GM12878 (cell line): ENCODE measurements around the gene ROBO4. TPM values are rescaled to one million over a fixed set of nuclear protein-coding genes. Genes with fewer than 3 reads are reported as not detected.

Experiments used
- ATAC-seq: fragments of 200-7000 bp; cut with Tn5 transposase; 3 replicates; pipeline ENCODE4 v1.9.1; 2020; ENCODE audit warnings: mild to moderate bottlenecking, moderate library complexity
- BruUV-seq: library from RNA; stranded (reverse); fragments of 400-500 nt; replicated peaks from 2 replicates; lab custom pipeline; 2021; lab: Mats Ljungman, UMichigan
- CTCF ChIA-PET: fragments of 300-600 bp; sonication (Branson Sonifier 250); formaldehyde crosslinking; extraction: SDS; loops from one replicate; lab custom pipeline; 2021; ENCODE audit warnings: inconsistent platforms; lab: Yijun Ruan, JAX
- POLR2A ChIA-PET: fragments of 350-600 bp; formaldehyde crosslinking; extraction: SDS; loops from one replicate; lab custom pipeline; 2021; ENCODE audit warnings: inconsistent platforms; lab: Charles Lee
- RAD21 ChIA-PET: fragments of 300-600 bp; sonication (Branson Sonifier 250); formaldehyde crosslinking; loops from one replicate; lab custom pipeline; 2023; ENCODE audit warnings: antibody characterized with exemption; ENCODE audit not compliant: unreplicated experiment; lab: Charles Lee
- SMC1A ChIA-PET: fragments of 300-600 bp; sonication (Branson Sonifier 250); formaldehyde crosslinking; loops from one replicate; lab custom pipeline; 2023; ENCODE audit not compliant: unreplicated experiment, uncharacterized antibody; lab: Charles Lee
- DNase-seq: peaks from one replicate; pipeline ENCODE4 v3.0.0-alpha.2; 2011; ENCODE audit warnings: low read depth, low spot score
- FAIRE-seq: peaks from 3 replicates; lab custom pipeline; 2011; peaks lifted over from hg19 to GRCh38; lab: Jason Lieb, UNC
- H2AFZ ChIP-seq: 2 replicates; pipeline ENCODE4 v1.6.0; 2011; ENCODE audit warnings: low read depth, low read length, control low read depth; ENCODE audit not compliant: control insufficient read depth
- H3K27ac ChIP-seq: 2 replicates; pipeline ENCODE4 v1.5.1; 2011; ENCODE audit warnings: control low read depth; ENCODE audit not compliant: control insufficient read depth, insufficient read depth
- H3K27me3 ChIP-seq, 2 experiments: replicated peaks in 1 of 2; 2 replicates each; pipeline versions ENCODE4 v1.6.0 to v1.6.1; 2011; ENCODE audit warnings: low read length in 1 of 2; ENCODE audit not compliant: control insufficient read depth in 2 of 2, insufficient read depth in 2 of 2
- H3K36me3 ChIP-seq, 2 experiments: 2 replicates each; pipeline ENCODE4 v1.5.1; 2011; ENCODE audit warnings: low read length in 1 of 2; ENCODE audit not compliant: control insufficient read depth in 2 of 2, insufficient read depth in 2 of 2
- H3K4me1 ChIP-seq: 2 replicates; pipeline ENCODE4 v1.6.1; 2011; ENCODE audit warnings: mild to moderate bottlenecking, low read length, moderate library complexity, mixed read lengths; ENCODE audit not compliant: control insufficient read depth, insufficient read depth
- H3K4me2 ChIP-seq: 2 replicates; pipeline ENCODE4 v1.6.0; 2011; ENCODE audit warnings: control low read depth; ENCODE audit not compliant: control insufficient read depth, insufficient read depth
- H3K4me3 ChIP-seq: fragments of 200-600 bp; sonication (generic); 2 replicates; pipeline ENCODE4 v1.5.1; 2016
- H3K79me2 ChIP-seq: 2 replicates; pipeline ENCODE4 v1.6.0; 2011; ENCODE audit warnings: low read length; ENCODE audit not compliant: control insufficient read depth, insufficient read depth
- H3K9ac ChIP-seq: 2 replicates; pipeline ENCODE4 v1.8.0; 2011; ENCODE audit warnings: low read length, control low read depth, mixed read lengths; ENCODE audit not compliant: control insufficient read depth, insufficient read depth
- H3K9me3 ChIP-seq: replicated peaks from 3 replicates; pipeline ENCODE4 v1.5.1; 2011; ENCODE audit warnings: mild to moderate bottlenecking, low read length; ENCODE audit not compliant: control insufficient read depth, insufficient read depth
- H4K20me1 ChIP-seq: 2 replicates; pipeline ENCODE4 v1.6.0; 2011; ENCODE audit not compliant: control insufficient read depth, insufficient read depth
- BRCA1 ChIP-seq: IDR thresholded peaks from 2 replicates; pipeline ENCODE4 v1.6.1; 2011; ENCODE audit warnings: low read depth, low read length, improper control_type of control experiment
- DPF2 ChIP-seq: fragments of 450-650 bp; IDR thresholded peaks from 2 replicates; pipeline ENCODE4 v1.6.1; 2017; ENCODE audit warnings: mild to moderate bottlenecking
- IKZF2 ChIP-seq, 2 experiments: fragments of 450-650 bp; IDR thresholded peaks; 2 replicates each; pipeline ENCODE4 v1.6.1; 2017; ENCODE audit warnings: mild to moderate bottlenecking in 2 of 2, moderate library complexity in 2 of 2
- NFIC ChIP-seq: IDR thresholded peaks from 2 replicates; pipeline ENCODE4 v1.6.1; 2012; ENCODE audit warnings: low read depth, mild to moderate bottlenecking, inconsistent platforms, low read length, moderate library complexity
- POLR2AphosphoS2 ChIP-seq: IDR thresholded peaks from 2 replicates; pipeline ENCODE4 v1.6.1; 2011; ENCODE audit warnings: low read depth, mild to moderate bottlenecking, low read length, improper control_type of control experiment, moderate library complexity
- POLR2AphosphoS5 ChIP-seq: IDR thresholded peaks from 2 replicates; pipeline ENCODE4 v1.6.1; 2011; ENCODE audit warnings: mild to moderate bottlenecking, low read length, inconsistent platforms
- STAT1 ChIP-seq: fragments of 450-650 bp; conservative IDR thresholded peaks from 2 replicates; pipeline ENCODE4 v1.6.1; 2014; ENCODE audit warnings: antibody characterized with exemption, mild to moderate bottlenecking
- WGBS: methylation state at CpG from one replicate; pipeline ENCODE4 v1.1.6; 2016; ENCODE audit warnings: low lambda C conversion rate; ENCODE audit not compliant: insufficient replicate concordance, insufficient coverage; ENCODE audit errors: missing lambda C conversion rate; 5-methylcytosine and 5-hydroxymethylcytosine counted together
- in situ Hi-C: fragments of 300-500 bp; cut with MboI; formaldehyde crosslinking; loops from 9 replicates; pipeline ENCODE4 v1.14.3; 2018; ENCODE audit warnings: mixed read lengths
- intact Hi-C: fragments of 100-400 bp; cut with micrococcal nuclease; formaldehyde crosslinking; loops from one replicate; pipeline ENCODE4 v1.14.2; 2022; ENCODE audit not compliant: unreplicated experiment
- polyA plus RNA-seq, 11 experiments: library from polyadenylated mRNA; depleted of rRNA in 4 of 11; unstranded in 6 of 11; stranded (reverse) in 5 of 11; fragments of >200 nt; fragmentation: Nextera tagmentation in 4 of 11; fragmentation: Illumina TruSeq in 1 of 11; extraction: Ambion mirVana in 4 of 11; extraction: Trizol in 1 of 11; gene quantifications; 1 replicate in 1 of 11; 2 replicates in 10 of 11; pipeline versions ENCODE4 v1.2.1 to v1.2.3, GENCODE V29; 2011 to 2016; ENCODE audit warnings: inconsistent platforms in 2 of 11, missing spikeins in 2 of 11, low read depth in 1 of 11
- total RNA-seq, 4 experiments: library from RNA; depleted of rRNA in 3 of 4; stranded (reverse); fragments of >200 nt in 3 of 4; fragmentation: Illumina TruSeq in 1 of 4; extraction: Trizol in 1 of 4; gene quantifications; 2 replicates each; pipeline versions ENCODE4 v1.2.1 to v1.2.3, GENCODE V29; 2013 to 2021
- TF ChIP-seq, protein P1 (sequence below): fragments of 150-350 bp; IDR thresholded peaks from 2 replicates; pipeline ENCODE4 v1.6.1; 2014; ENCODE audit warnings: mild to moderate bottlenecking, low read depth, low read length
- TF ChIP-seq, protein P2 (sequence below): fragments of 450-650 bp; IDR thresholded peaks from 2 replicates; pipeline ENCODE4 v1.6.1; 2016; ENCODE audit warnings: mild to moderate bottlenecking
- TF ChIP-seq, protein P3 (sequence below), 3 experiments: IDR thresholded peaks in 2 of 3; conservative IDR thresholded peaks in 1 of 3; 2 replicates each; pipeline ENCODE4 v1.5.1; 2011; ENCODE audit warnings: low read depth in 3 of 3, low read length in 3 of 3, mild to moderate bottlenecking in 3 of 3, control low read depth in 2 of 3, moderate library complexity in 2 of 3, inconsistent platforms in 1 of 3, mixed read lengths in 1 of 3; ENCODE audit not compliant: control insufficient read depth in 2 of 3, insufficient read depth in 1 of 3; ENCODE audit errors: extremely low read depth in 1 of 3

ROBO4 gene
- total and polyA plus RNA-seq, 10 of the 15 experiments (the other 5 are each of a cell fraction or from before 2014, with no cell fraction given) = not detected

DNA sequence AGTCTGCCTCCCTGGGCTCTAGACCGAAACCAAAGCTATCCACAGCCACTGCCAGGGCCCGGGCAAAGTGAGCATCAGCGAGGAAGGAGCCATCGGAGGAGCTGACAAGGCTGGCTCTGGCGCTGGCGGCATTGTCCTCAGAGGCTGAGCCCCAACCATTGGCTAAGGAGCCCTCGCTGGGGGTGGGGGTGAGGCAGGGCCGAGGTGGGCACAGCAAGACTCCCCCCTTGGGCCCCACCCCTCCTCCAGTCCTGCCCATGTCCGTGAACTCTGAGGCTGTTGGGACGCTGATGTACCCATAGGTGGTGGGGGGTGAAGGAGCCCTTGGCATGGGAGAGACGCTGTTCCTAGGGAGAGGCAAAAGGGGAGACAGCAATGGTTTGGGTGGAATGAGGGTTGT lies 11.2 kb downstream of the ROBO4 start:
- Histone ChIP-seq H3K27me3 (peaks cover 0 to 4% of the 10 kb centered on the region in 2 experiments; a peak in 2 of 4 replicates), H2AFZ (no peak overlapping the region), H3K9ac (no peak overlapping the region), H3K79me2 (no peaks in the 10 kb centered on the region), H3K27ac (no peak overlapping the region), H3K36me3 (no peaks in the 10 kb centered on the region; a peak in 1 of 4 replicates), H3K4me1 (no peaks in the 10 kb centered on the region)
- CTCF ChIA-PET = interaction anchor here (1.1 kb wide), 1 partner anchor 51 kb away, joined by 3 read pairs; no protein-coding TSS in a partner anchor
- SMC1A ChIA-PET = no interaction called here
- in situ Hi-C loops = no loop called here
- RAD21 ChIA-PET = no interaction called here
- intact Hi-C loops = loop anchor here (10.0 kb wide), 1 partner anchor 258 kb away; no protein-coding TSS in a partner anchor
- POLR2A ChIA-PET = interaction anchor here (0.6 kb wide), 1 partner anchor 271 kb away, joined by 3 read pairs; no protein-coding TSS in a partner anchor
- FAIRE-seq (no peak), DNase-seq (no peak)
- 31% methylated on average over 11 of the region's 11 CpGs for whole genome bisulfite sequencing
- TF ChIP-seq, protein P1, sequence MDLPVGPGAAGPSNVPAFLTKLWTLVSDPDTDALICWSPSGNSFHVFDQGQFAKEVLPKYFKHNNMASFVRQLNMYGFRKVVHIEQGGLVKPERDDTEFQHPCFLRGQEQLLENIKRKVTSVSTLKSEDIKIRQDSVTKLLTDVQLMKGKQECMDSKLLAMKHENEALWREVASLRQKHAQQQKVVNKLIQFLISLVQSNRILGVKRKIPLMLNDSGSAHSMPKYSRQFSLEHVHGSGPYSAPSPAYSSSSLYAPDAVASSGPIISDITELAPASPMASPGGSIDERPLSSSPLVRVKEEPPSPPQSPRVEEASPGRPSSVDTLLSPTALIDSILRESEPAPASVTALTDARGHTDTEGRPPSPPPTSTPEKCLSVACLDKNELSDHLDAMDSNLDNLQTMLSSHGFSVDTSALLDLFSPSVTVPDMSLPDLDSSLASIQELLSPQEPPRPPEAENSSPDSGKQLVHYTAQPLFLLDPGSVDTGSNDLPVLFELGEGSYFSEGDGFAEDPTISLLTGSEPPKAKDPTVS = no peak
- TF ChIP-seq NFIC (no peak), POLR2AphosphoS5 (no peak), IKZF2 (IDR thresholded peaks at IDR 0.05) (no peak), BRCA1 (no peak), STAT1 (no peak), DPF2 (no peak), POLR2AphosphoS2 (no peak)
- TF ChIP-seq, protein P2, sequence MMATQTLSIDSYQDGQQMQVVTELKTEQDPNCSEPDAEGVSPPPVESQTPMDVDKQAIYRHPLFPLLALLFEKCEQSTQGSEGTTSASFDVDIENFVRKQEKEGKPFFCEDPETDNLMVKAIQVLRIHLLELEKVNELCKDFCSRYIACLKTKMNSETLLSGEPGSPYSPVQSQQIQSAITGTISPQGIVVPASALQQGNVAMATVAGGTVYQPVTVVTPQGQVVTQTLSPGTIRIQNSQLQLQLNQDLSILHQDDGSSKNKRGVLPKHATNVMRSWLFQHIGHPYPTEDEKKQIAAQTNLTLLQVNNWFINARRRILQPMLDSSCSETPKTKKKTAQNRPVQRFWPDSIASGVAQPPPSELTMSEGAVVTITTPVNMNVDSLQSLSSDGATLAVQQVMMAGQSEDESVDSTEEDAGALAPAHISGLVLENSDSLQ = no peak
- TF ChIP-seq, protein P3, sequence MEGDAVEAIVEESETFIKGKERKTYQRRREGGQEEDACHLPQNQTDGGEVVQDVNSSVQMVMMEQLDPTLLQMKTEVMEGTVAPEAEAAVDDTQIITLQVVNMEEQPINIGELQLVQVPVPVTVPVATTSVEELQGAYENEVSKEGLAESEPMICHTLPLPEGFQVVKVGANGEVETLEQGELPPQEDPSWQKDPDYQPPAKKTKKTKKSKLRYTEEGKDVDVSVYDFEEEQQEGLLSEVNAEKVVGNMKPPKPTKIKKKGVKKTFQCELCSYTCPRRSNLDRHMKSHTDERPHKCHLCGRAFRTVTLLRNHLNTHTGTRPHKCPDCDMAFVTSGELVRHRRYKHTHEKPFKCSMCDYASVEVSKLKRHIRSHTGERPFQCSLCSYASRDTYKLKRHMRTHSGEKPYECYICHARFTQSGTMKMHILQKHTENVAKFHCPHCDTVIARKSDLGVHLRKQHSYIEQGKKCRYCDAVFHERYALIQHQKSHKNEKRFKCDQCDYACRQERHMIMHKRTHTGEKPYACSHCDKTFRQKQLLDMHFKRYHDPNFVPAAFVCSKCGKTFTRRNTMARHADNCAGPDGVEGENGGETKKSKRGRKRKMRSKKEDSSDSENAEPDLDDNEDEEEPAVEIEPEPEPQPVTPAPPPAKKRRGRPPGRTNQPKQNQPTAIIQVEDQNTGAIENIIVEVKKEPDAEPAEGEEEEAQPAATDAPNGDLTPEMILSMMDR (IDR thresholded peaks at IDR 0.05 in 2 of 3, conservative IDR thresholded peaks at IDR 0.05 in 1 of 3; ENCODE audit: control insufficient read depth in 2 of 3, extremely low read depth in 1 of 3, insufficient read depth in 1 of 3, low read depth in 3 of 3, low read length in 3 of 3) = no peak
- TF ChIP-seq, all 136 proteins: peak for 0
- BruUV-seq = no TSS peak
- Histone ChIP-seq H4K20me1 (no peaks in the 10 kb centered on the region), H3K4me3 (no peak overlapping the region), H3K9me3 (no peaks in the 10 kb centered on the region), H3K4me2 (no peak overlapping the region)
- no peak for ATAC-seq
